Vagina (tissue), 2 donors: ENCODE measurements around the gene KIAA0825. TPM values are rescaled to one million over a fixed set of nuclear protein-coding genes. Genes with fewer than 3 reads are reported as not detected.

Source experiments
- DNase-seq, 2 donors: peaks; one replicate each; pipeline ENCODE4 v3.0.0-alpha.2; 2017; ENCODE audit errors: extremely low spot score in 2 of 2
- H3K27ac ChIP-seq: fragments of 200-600 bp; sonication (generic); one replicate; pipeline ENCODE4 v1.5.1; 2019
- H3K27me3 ChIP-seq: fragments of 200-600 bp; sonication (generic); one replicate; pipeline ENCODE4 v1.5.1; 2019
- H3K36me3 ChIP-seq, 2 donors: fragments of 200-600 bp; sonication (generic); one replicate each; pipeline ENCODE4 v1.5.1; 2017 to 2019
- H3K4me1 ChIP-seq: fragments of 200-600 bp; sonication (generic); one replicate; pipeline ENCODE4 v1.5.1; 2019
- H3K4me3 ChIP-seq, 2 donors: fragments of 200-600 bp; sonication (generic); 1 replicate in 1 of 2; 2 replicates in 1 of 2; pipeline ENCODE4 v1.5.1; 2016 to 2019
- H3K9me3 ChIP-seq: fragments of 200-600 bp; sonication (generic); one replicate; pipeline ENCODE4 v1.5.1; 2019
- POLR2A ChIP-seq, 2 donors: fragments of 450-650 bp; IDR thresholded peaks; one replicate each; pipeline ENCODE4 v1.6.1; 2017; ENCODE audit warnings: antibody characterized with exemption in 2 of 2, mild to moderate bottlenecking in 2 of 2, moderate library complexity in 2 of 2
- POLR2AphosphoS5 ChIP-seq, 2 donors: sonication (generic); formaldehyde crosslinking; IDR thresholded peaks; one replicate each; pipeline ENCODE4 v1.9.0; 2017; ENCODE audit warnings: antibody characterized with exemption in 2 of 2, mild to moderate bottlenecking in 2 of 2, low read depth in 1 of 2; ENCODE audit not compliant: insufficient read depth in 1 of 2
- intact Hi-C: fragments of 100-400 bp; cut with DNase I; formaldehyde crosslinking; loops from one replicate; pipeline ENCODE4 v1.15.1; 2023
- total RNA-seq: library from RNA; depleted of rRNA; stranded (reverse); fragments of >200 nt; gene quantifications from one replicate; pipeline ENCODE4 v1.2.3, GENCODE V29; 2016
- TF ChIP-seq, protein P1 (sequence below), 3 experiments: fragments of 450-650 bp in 2 of 3; fragments of 200-600 bp in 1 of 3; sonication (generic) in 1 of 3; IDR thresholded peaks; one replicate each; pipeline ENCODE4 v1.5.1; 2017 to 2019; ENCODE audit warnings: antibody characterized with exemption in 3 of 3, mild to moderate bottlenecking in 2 of 3, moderate library complexity in 2 of 3

Gene KIAA0825
- total RNA-seq, 1 donor from 2014 or later = 2.5 TPM

DNA sequence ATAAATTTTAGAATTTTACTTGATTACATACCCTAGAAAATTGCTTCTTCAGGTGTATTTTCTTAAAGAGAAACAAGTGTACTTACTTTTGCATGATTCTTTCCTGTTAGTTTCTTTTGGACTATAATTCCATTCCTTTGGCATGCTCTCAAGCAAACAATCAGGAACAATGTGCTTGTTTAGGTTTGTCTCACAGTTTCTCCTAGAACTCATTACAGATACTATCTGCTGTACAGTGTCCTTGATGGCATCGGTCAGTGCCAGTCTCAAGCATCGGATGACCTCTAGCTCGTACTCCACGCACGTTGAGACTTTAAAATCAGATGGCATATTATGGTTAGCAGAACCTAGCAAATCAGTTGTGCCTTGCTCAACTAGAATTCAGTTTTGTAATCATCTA lies 214.9 kb downstream of the KIAA0825 start:
- intact Hi-C loops = no loop called here
- DNase-seq = no peak
- TF ChIP-seq POLR2A (IDR thresholded peaks at IDR 0.05) (no peak), POLR2AphosphoS5 (IDR thresholded peaks at IDR 0.05; ENCODE audit: insufficient read depth in 1 of 2, low read depth in 1 of 2) (no peak)
- TF ChIP-seq, protein P1, sequence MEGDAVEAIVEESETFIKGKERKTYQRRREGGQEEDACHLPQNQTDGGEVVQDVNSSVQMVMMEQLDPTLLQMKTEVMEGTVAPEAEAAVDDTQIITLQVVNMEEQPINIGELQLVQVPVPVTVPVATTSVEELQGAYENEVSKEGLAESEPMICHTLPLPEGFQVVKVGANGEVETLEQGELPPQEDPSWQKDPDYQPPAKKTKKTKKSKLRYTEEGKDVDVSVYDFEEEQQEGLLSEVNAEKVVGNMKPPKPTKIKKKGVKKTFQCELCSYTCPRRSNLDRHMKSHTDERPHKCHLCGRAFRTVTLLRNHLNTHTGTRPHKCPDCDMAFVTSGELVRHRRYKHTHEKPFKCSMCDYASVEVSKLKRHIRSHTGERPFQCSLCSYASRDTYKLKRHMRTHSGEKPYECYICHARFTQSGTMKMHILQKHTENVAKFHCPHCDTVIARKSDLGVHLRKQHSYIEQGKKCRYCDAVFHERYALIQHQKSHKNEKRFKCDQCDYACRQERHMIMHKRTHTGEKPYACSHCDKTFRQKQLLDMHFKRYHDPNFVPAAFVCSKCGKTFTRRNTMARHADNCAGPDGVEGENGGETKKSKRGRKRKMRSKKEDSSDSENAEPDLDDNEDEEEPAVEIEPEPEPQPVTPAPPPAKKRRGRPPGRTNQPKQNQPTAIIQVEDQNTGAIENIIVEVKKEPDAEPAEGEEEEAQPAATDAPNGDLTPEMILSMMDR (IDR thresholded peaks at IDR 0.05) = no peak
- H3K4me1 ChIP-seq = no peaks in the 10 kb centered on the region
- H3K27me3 ChIP-seq = no peaks in the 10 kb centered on the region
- no peaks in the 10 kb centered on the region for H3K36me3 ChIP-seq
- H3K9me3 ChIP-seq = no peaks in the 10 kb centered on the region
- H3K4me3 ChIP-seq = no peak overlapping the region
- no peak overlapping the region for H3K27ac ChIP-seq

DNA sequence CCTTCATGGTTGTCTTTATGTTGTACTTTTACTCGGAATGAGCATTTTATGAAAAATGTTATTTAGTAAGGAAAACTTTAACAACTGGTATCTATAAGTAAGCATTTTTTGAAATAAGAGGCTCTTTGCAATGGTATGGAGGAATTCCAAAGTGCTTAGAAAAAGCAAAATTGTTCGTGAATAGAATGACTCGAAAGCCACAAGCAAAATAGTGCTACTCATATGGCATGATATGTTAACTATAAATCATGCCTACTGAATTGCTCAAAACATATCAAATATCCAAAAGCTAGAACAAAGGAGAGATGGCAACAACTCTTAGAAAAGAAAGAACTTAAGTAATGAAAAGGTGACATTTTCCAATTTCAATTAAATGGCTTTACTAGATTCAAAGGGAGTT lies 216.3 kb downstream of the KIAA0825 start:
- no peak for DNase-seq
- intact Hi-C loops = no loop called here
- no peak overlapping the region for H3K4me3 ChIP-seq

GRCh38 chr5:94397508-94397907 lies 220.9 kb downstream of the KIAA0825 start:
- Histone ChIP-seq H3K4me1 (no peaks in the 10 kb centered on the region), H3K36me3 (no peaks in the 10 kb centered on the region), H3K27me3 (no peaks in the 10 kb centered on the region), H3K9me3 (no peaks in the 10 kb centered on the region), H3K4me3 (no peak overlapping the region), H3K27ac (no peak overlapping the region)
- no peak for DNase-seq
- TF ChIP-seq, protein P1 (IDR thresholded peaks at IDR 0.05) = no peak
- TF ChIP-seq POLR2AphosphoS5 (IDR thresholded peaks at IDR 0.05; ENCODE audit: insufficient read depth in 1 of 2, low read depth in 1 of 2) = no peak
- no peak for TF ChIP-seq POLR2A (IDR thresholded peaks at IDR 0.05)
- intact Hi-C loops = no loop called here

More for the DNA sequence above, 216.3 kb downstream of the KIAA0825 start:
- TF ChIP-seq POLR2AphosphoS5 (IDR thresholded peaks at IDR 0.05; ENCODE audit: insufficient read depth in 1 of 2, low read depth in 1 of 2) (no peak), POLR2A (IDR thresholded peaks at IDR 0.05) (no peak)
- TF ChIP-seq, protein P1 (IDR thresholded peaks at IDR 0.05) = no peak
- Histone ChIP-seq H3K4me1 (no peaks in the 10 kb centered on the region), H3K9me3 (no peaks in the 10 kb centered on the region), H3K27me3 (no peaks in the 10 kb centered on the region), H3K36me3 (no peaks in the 10 kb centered on the region), H3K27ac (no peak overlapping the region)

DNA sequence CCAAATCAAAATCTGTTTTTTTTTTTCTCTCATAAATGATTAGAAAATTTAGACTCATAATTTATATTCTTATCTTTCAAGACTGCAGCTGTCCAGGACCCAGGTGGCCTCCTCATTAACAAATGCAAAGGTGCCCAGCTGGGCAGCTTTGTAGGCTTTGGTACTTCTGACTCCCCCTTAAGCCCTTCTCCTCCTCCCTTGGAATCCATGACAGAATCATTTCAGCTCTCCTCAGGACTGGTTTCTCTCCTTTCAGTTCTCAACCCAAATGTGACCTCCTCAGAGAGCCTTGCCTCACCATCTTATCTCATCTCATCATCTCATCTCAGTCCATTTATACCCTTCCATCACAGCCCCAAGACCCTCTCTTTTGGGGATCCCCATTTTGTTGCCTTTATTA lies 221.7 kb downstream of the KIAA0825 start:
- Histone ChIP-seq H3K27me3 (no peaks in the 10 kb centered on the region), H3K4me3 (no peak overlapping the region), H3K9me3 (no peaks in the 10 kb centered on the region), H3K36me3 (no peaks in the 10 kb centered on the region), H3K27ac (no peak overlapping the region), H3K4me1 (no peaks in the 10 kb centered on the region)
- no peak for TF ChIP-seq POLR2A (IDR thresholded peaks at IDR 0.05)
- no peak for DNase-seq
- intact Hi-C loops = no loop called here

- TF ChIP-seq, protein P1 (IDR thresholded peaks at IDR 0.05) = no peak
- TF ChIP-seq POLR2A (IDR thresholded peaks at IDR 0.05) = no peak
- TF ChIP-seq POLR2AphosphoS5 (IDR thresholded peaks at IDR 0.05; ENCODE audit: insufficient read depth in 1 of 2, low read depth in 1 of 2) = no peak
- no peaks in the 10 kb centered on the region for H3K36me3 ChIP-seq
- intact Hi-C loops = no loop called here
Measured at GRCh38 chr5:94395468-94395867, 222.9 kb downstream of the KIAA0825 start.

GRCh38 chr5:94391996-94392395 lies 226.4 kb downstream of the KIAA0825 start:
- no peaks in the 10 kb centered on the region for H3K36me3 ChIP-seq
- no peaks in the 10 kb centered on the region for H3K9me3 ChIP-seq
- no peaks in the 10 kb centered on the region for H3K27me3 ChIP-seq
- H3K27ac ChIP-seq = no peak overlapping the region
- DNase-seq = no peak
- intact Hi-C loops = no loop called here
- no peak overlapping the region for H3K4me3 ChIP-seq
- TF ChIP-seq POLR2AphosphoS5 (IDR thresholded peaks at IDR 0.05; ENCODE audit: insufficient read depth in 1 of 2, low read depth in 1 of 2) (no peak), POLR2A (IDR thresholded peaks at IDR 0.05) (no peak)
- TF ChIP-seq, protein P1 (IDR thresholded peaks at IDR 0.05) = no peak
- no peaks in the 10 kb centered on the region for H3K4me1 ChIP-seq

More at GRCh38 chr5:94395468-94395867, 222.9 kb downstream of the KIAA0825 start:
- H3K27me3 ChIP-seq = no peaks in the 10 kb centered on the region
- H3K4me3 ChIP-seq = no peak overlapping the region
- H3K9me3 ChIP-seq = no peaks in the 10 kb centered on the region
- H3K4me1 ChIP-seq = no peaks in the 10 kb centered on the region
- DNase-seq = no peak
- H3K27ac ChIP-seq = no peak overlapping the region
